Liver (tissue), 9 donors: ENCODE data around the gene PDXK. TPM values are rescaled to one million over a fixed set of nuclear protein-coding genes. Genes with fewer than 3 reads are reported as not detected.

Source experiments
- DNase-seq: peaks from one replicate; pipeline ENCODE4 v3.0.0-alpha.2; 2017; ENCODE audit warnings: low spot score
- H3K27ac ChIP-seq, 2 donors: one replicate each; pipeline ENCODE4 v1.7.0; 2013; ENCODE audit warnings: inconsistent platforms in 2 of 2, low read length in 2 of 2, control low read depth in 1 of 2, low read depth in 1 of 2, mild to moderate bottlenecking in 1 of 2
- H3K27me3 ChIP-seq, 4 donors: one replicate each; pipeline versions ENCODE4 v1.6.1 to v1.7.0; 2013; ENCODE audit warnings: low read length in 3 of 4, inconsistent platforms in 1 of 4, mild to moderate bottlenecking in 1 of 4, moderate library complexity in 1 of 4; ENCODE audit not compliant: control insufficient read depth in 4 of 4, insufficient read depth in 4 of 4
- H3K36me3 ChIP-seq, 4 donors: one replicate each; pipeline versions ENCODE4 v1.6.1 to v1.7.0; 2013; ENCODE audit warnings: low read length in 3 of 4, mild to moderate bottlenecking in 3 of 4, low read depth in 1 of 4, moderate library complexity in 1 of 4; ENCODE audit not compliant: control insufficient read depth in 4 of 4, insufficient read depth in 3 of 4
- H3K4me1 ChIP-seq, 4 donors: one replicate each; pipeline versions ENCODE4 v1.6.1 to v1.7.0; 2013; ENCODE audit warnings: low read length in 3 of 4, mild to moderate bottlenecking in 3 of 4, moderate library complexity in 1 of 4; ENCODE audit not compliant: control insufficient read depth in 4 of 4, insufficient read depth in 4 of 4
- H3K4me3 ChIP-seq, 3 donors: one replicate each; pipeline versions ENCODE4 v1.6.1 to v1.7.0; 2013; ENCODE audit warnings: low read length in 3 of 3, control low read depth in 1 of 3, low read depth in 1 of 3, mild to moderate bottlenecking in 1 of 3
- H3K9ac ChIP-seq, 2 donors: one replicate each; pipeline ENCODE4 v1.7.0; 2013; ENCODE audit warnings: low read length in 2 of 2, mild to moderate bottlenecking in 2 of 2, moderate library complexity in 2 of 2, control low read depth in 1 of 2, low read depth in 1 of 2
- H3K9me3 ChIP-seq, 4 donors: one replicate each; pipeline versions ENCODE4 v1.6.1 to v1.7.0; 2013; ENCODE audit warnings: low read length in 3 of 4; ENCODE audit not compliant: control insufficient read depth in 4 of 4
- CTCF ChIP-seq: fragments of 150-350 bp; IDR thresholded peaks from 2 replicates; pipeline ENCODE4 v1.5.1; 2017; ENCODE audit warnings: improper control_type of control experiment, low read depth, low read length; ENCODE audit not compliant: missing input control
- EGR1 ChIP-seq, 2 donors: IDR thresholded peaks; 2 replicates each; pipeline ENCODE4 v1.6.1; 2016 to 2018; ENCODE audit warnings: antibody characterized with exemption in 2 of 2, low read depth in 2 of 2
- FOXA2 ChIP-seq: IDR thresholded peaks from 2 replicates; pipeline ENCODE4 v1.6.1; 2016; ENCODE audit warnings: antibody characterized with exemption
- HNF4G ChIP-seq: IDR thresholded peaks from 2 replicates; pipeline ENCODE4 v1.6.1; 2016; ENCODE audit warnings: antibody characterized with exemption
- JUND ChIP-seq, 2 donors: IDR thresholded peaks; 2 replicates each; pipeline ENCODE4 v1.6.1; 2016; ENCODE audit warnings: antibody characterized with exemption in 2 of 2
- MAX ChIP-seq: IDR thresholded peaks from 2 replicates; pipeline ENCODE4 v1.6.1; 2016; ENCODE audit warnings: antibody characterized with exemption
- NR2F2 ChIP-seq: IDR thresholded peaks from 2 replicates; pipeline ENCODE4 v1.6.1; 2016; ENCODE audit warnings: antibody characterized with exemption
- RAD21 ChIP-seq, 2 donors: IDR thresholded peaks; 2 replicates each; pipeline ENCODE4 v1.6.1; 2016; ENCODE audit warnings: antibody characterized with exemption in 2 of 2, mild to moderate bottlenecking in 2 of 2
- REST ChIP-seq: IDR thresholded peaks from 2 replicates; pipeline ENCODE4 v1.6.1; 2016; ENCODE audit warnings: antibody characterized with exemption, mild to moderate bottlenecking
- RXRA ChIP-seq, 2 donors: IDR thresholded peaks; 2 replicates each; pipeline ENCODE4 v1.6.1; 2017 to 2018; ENCODE audit warnings: antibody characterized with exemption in 2 of 2, mild to moderate bottlenecking in 1 of 2
- SP1 ChIP-seq: IDR thresholded peaks from 2 replicates; pipeline ENCODE4 v1.6.1; 2018; ENCODE audit warnings: antibody characterized with exemption, mild to moderate bottlenecking
- TAF1 ChIP-seq: conservative IDR thresholded peaks from 2 replicates; pipeline ENCODE4 v1.6.1; 2016; ENCODE audit warnings: antibody characterized with exemption, mild to moderate bottlenecking
- ZBTB33 ChIP-seq: IDR thresholded peaks from 2 replicates; pipeline ENCODE4 v1.6.1; 2016; ENCODE audit warnings: antibody characterized with exemption
- WGBS: extraction: QIAGEN DNeasy Blood & Tissue Kit; methylation state at CpG from one replicate; pipeline ENCODE4 v1.1.7; 2013; 5-methylcytosine and 5-hydroxymethylcytosine counted together
- polyA plus RNA-seq, 2 donors: library from polyadenylated mRNA; stranded (reverse) in 1 of 2; unstranded in 1 of 2; fragments of 200-250 nt in 1 of 2; fragments of >200 nt in 1 of 2; fragmentation: Nextera tagmentation in 1 of 2; extraction: Ambion mirVana in 1 of 2; gene quantifications; one replicate each; pipeline versions ENCODE4 v1.2.1 to v1.2.3, GENCODE V29; 2013 to 2015
- total RNA-seq, 2 donors: library from RNA; depleted of rRNA; stranded (reverse); fragments of >200 nt; gene quantifications; one replicate each; pipeline ENCODE4 v1.2.3, GENCODE V29; 2014
- donor health status: healthy.
- donor health status: healthy.
- donor health status: healthy.
- donor health status: healthy.
- donor health status: healthy.

PDXK gene
- total and polyA plus RNA-seq, 4 donors = 20.5 to 104 (median 34.9) TPM

- no peak overlapping the region for H3K27ac ChIP-seq
- H3K4me3 ChIP-seq = no peak overlapping the region
- DNase-seq = no peak
- no peaks in the 10 kb centered on the region for H3K36me3 ChIP-seq
- H3K27me3 ChIP-seq = no peaks in the 10 kb centered on the region
- TF ChIP-seq CTCF (no peak), FOXA2 (no peak)
- WGBS = 78% methylated on average over 15 of the region's 15 CpGs
- H3K4me1 ChIP-seq = peaks cover 27 to 68% (median 51%) of the 10 kb centered on the region in 4 donors
- H3K9ac ChIP-seq = no peak overlapping the region
- no peaks in the 10 kb centered on the region for H3K9me3 ChIP-seq
These were observed 14.7 kb downstream of the PDXK start for GRCh38 chr21:43733529-43734071.

- no peak for DNase-seq
- H3K4me1 ChIP-seq = peaks cover 23 to 62% (median 47%) of the 10 kb centered on the region in 4 donors
- H3K9ac ChIP-seq = peak overlapping the region in 1 of 2 donors; percentile 8
- no peaks in the 10 kb centered on the region for H3K9me3 ChIP-seq
- H3K4me3 ChIP-seq = no peak overlapping the region
- H3K36me3 ChIP-seq = no peaks in the 10 kb centered on the region
- peak overlapping the region; percentile 21 to 22 for H3K27ac ChIP-seq
- TF ChIP-seq NR2F2 (no peak), JUND (IDR thresholded peaks at IDR 0.05) (no peak), RAD21 (IDR thresholded peaks at IDR 0.05) (no peak), ZBTB33 (no peak), RXRA (IDR thresholded peaks at IDR 0.05) (no peak), EGR1 (IDR thresholded peaks at IDR 0.05; ENCODE audit: low read depth in 2 of 2) (no peak), REST (no peak), SP1 (no peak), HNF4G (no peak), MAX (no peak), CTCF (no peak), TAF1 (no peak)
- WGBS = 60% methylated on average over 25 of the region's 25 CpGs
- no peaks in the 10 kb centered on the region for H3K27me3 ChIP-seq
These were observed 15.4 kb downstream of the PDXK start for GRCh38 chr21:43734131-43734927.
